Measurements from ENCODE around the gene SYS1. TPM values are rescaled to one million over a fixed set of nuclear protein-coding genes. Genes with fewer than 3 reads are reported as not detected.

Gene SYS1
- 19.9 TPM for polyA plus RNA-seq (2013, experiment 1 of 2; ENCODE audit: insufficient read length)
- 21.1 TPM for polyA plus RNA-seq (2013, experiment 2 of 2; ENCODE audit: insufficient read length)

- DNase-seq: peak; percentile 99
Measured at GRCh38 chr20:45362804-45363610, at the start of gene SYS1. Gene SYS1, plus strand, starts transcription at chr20:45363156. Its CDS starts 376 bp downstream, at chr20:45363532.

DNA sequence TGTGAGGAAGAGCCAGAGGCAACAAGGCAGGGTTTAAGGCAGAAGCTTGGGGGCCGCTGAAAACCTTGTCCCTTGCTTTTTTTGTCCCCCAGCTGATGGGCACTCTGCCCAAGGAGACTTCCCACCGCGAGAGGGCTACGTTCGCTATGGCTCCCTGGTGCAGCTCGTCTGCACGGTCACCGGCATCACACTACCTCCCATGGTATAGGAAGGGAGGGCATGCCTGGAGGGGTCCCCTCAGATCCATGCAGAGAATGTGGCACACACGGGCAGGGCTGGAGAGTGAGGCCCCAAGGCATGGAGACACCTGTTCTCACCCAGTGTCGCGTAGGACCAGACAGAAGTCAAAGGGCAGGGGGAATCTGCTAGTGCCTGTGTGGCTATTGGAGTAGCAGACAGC, 49.0 kb upstream of the SYS1 start:
- DNase-seq: no peak

DNA sequence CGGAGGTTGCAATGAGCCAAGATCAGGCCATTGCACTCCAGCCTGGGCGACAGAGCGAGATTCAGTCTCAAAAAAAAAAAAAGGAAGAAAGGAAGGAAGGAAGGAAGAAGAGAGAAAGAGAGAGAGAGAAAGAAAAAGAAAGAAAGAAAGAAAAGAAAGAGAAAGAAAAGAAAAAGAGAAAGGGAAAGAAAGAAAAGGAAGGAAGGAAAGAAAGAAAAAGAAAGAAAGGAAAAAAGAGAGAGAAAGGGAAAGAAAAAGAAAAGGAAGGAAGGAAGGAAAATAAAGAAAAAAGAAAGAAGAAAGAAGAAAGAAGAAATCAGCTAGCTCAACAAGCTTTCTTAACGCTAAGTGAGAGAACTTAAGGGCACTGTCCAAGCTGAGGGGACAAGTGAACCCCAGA, 47.3 kb upstream of the SYS1 start:
- no peak for DNase-seq

DNA sequence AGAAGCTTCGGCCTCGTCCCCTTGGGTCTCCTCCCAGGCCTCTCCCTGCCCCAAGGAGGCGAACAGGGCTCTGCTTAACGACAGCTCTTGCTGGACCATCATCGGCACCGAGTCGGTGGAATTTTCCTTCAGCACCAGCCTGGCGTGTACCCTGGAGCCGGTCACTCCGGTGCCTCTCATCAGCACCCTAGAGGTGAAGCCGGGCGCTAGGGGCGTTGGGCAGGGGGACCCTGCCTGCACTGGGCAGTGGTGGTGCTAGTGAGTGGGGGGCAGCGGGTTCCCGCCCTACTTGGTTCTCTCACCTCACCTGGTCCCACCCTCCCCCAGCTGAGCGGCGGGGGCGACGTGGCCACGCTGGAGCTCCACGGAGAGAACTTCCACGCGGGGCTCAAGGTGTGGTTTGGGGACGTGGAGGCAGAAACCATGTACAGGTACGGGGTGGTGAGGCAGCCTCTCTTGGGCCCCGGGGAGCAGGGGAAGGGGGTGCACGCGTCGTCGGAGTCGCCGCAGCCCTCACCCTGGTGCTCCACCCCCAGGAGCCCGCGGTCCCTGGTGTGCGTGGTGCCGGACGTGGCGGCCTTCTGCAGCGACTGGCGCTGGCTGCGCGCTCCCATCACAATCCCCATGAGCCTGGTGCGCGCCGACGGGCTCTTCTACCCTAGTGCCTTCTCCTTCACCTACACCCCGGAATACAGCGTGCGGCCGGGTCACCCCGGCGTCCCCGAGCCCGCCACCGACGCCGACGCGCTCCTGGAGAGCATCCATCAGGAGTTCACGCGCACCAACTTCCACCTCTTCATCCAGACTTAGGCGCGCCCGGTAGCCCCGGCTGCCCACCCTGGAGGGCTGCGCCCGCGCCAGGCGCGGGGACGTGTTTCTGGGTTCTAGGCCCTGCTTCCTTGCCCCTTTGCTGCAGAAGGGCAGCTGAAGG, 46.5 kb upstream of the SYS1 start:
- DNase-seq: no peak

DNA sequence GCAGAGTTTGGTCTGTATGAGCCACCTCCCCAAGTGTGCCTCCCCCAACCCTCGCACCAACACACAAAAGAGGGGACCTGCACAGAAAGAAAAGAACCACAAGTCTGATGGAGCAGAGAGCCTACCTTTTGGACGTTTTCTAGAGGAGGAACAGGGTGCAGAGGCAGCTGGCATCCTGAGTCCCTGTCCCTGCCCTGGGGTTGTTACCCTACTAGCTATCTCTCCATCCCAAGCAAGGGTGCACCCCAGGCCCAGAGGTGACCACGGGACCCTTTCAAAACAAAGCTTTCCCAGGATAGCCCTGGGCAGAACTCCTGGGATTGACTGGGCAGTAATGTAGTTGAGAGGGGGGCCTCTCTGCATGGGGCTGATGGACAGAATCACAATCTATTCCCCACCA, 45.1 kb upstream of the SYS1 start:
- DNase-seq: no peak

DNA sequence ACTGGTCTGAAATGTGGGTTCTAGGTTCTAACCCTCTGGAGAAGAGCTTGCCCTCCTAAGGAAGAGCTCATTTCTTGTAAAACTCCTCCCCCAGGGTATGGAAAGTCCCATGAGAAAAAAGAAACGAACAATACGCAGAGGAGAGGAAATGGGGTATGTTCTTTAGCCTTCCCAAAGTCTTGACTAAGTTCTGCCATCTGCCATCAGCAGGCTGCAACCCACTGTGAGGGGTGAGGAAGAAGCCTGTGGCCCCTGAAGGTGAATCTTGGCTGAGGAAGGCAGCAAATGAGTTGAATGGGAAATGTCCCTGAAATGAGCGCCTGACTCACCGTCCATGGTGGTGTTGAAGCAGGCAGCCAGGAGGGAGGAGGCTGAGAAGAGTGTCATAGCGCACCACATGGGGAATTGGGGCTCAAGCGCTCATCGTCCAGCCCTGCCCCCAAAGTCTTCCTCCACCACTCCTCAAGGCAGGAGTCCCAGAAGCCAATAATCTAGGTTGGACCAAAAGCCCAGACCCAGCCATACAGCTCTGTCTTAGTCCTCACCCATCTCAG, 44.5 kb upstream of the SYS1 start:
- no peak for DNase-seq

DNA sequence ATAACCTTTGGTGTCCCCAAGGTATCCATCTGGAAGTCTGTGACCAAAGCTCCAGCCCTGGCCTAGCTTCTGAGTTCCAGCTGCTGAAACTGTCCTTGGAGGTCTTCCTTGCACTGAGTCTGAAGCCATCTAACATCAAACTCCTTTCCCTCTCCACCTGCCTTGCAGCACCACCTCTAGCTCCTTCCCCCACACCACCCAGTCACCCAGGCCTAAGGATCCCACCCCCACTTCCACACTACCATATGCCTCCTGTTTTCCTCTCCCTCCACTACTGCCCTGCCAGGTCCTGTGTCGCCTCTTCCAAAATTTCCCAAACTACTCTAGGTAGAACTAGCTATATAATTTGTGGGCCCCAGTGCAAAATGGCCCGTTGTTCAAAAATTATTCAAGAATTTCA, 44.0 kb upstream of the SYS1 start:
- no peak for DNase-seq

DNA sequence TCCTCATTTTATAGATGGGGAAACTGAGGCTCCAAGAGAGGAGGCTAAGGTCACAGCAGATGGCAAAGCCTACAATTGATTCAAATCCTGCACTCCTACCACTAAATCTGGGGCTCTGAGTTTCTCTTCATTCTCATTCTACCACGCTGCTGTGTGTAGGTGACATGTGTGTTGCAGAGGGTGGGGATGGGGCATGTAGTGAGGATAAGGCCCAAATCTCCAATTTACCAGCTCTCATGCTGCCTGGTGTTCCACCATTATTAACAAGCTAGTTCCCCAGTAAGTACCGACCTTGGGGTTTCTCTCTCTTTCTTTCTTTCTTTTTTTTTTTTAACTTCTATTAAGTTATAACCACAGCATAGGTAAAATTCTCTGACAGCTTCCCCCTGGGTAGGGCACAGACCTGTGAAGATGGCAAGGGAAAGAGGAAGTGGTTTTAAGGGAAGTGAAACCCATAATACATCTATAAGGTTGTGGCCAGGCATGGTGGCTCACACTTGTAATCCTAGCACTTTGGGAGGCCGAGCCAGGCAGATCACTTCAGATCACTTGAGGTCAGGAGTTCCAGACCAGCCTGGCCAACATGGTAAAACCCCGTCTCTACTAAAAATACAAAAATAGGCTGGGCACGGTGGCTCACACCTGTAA, 41.9 kb upstream of the SYS1 start:
- DNase-seq: no peak

- DNase-seq: peak; percentile 51
Measured at GRCh38 chr20:45322952-45323383, 40.0 kb upstream of the SYS1 start.

DNA sequence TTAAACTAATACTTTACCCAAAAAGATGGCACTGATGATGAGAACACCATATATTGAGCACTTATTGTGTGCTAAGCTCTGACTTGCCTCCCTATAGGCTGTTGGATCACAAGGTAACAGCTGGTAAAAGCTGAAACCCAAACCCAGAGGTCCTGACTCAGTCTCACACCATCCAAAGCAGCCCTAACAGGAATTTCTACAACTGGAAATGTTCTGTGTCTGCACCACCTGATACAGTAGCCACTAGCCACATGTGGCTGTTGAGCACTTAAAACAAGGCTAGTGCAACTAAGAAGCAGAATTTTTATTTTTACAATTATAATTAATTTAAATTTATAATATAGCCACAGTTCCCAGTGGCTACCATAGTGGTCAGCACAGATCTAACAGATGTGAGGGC, 39.2 kb upstream of the SYS1 start:
- DNase-seq: no peak

DNA sequence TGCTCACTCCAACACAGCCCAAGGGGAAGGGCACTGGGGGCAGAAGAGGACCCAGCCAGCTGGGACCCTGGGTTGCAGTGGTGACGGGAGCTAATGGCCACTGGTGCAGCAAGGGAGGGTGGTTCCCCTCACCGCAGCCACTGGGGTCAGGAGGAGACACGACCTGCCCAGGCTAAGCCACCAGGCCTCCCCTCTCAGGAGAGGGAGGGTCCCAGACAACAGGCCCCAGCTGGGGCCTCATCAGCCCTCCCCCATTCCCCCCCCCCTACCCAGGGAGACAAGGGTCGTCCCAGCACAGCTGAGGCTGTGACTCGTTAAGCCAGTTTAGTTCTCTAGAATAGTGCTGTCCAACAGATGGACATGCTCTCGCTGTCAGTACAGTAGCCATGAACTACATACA, 37.6 kb upstream of the SYS1 start:
- DNase-seq: no peak

- no peak for DNase-seq
Measured at GRCh38 chr20:45328451-45328850, 34.5 kb upstream of the SYS1 start.

DNA sequence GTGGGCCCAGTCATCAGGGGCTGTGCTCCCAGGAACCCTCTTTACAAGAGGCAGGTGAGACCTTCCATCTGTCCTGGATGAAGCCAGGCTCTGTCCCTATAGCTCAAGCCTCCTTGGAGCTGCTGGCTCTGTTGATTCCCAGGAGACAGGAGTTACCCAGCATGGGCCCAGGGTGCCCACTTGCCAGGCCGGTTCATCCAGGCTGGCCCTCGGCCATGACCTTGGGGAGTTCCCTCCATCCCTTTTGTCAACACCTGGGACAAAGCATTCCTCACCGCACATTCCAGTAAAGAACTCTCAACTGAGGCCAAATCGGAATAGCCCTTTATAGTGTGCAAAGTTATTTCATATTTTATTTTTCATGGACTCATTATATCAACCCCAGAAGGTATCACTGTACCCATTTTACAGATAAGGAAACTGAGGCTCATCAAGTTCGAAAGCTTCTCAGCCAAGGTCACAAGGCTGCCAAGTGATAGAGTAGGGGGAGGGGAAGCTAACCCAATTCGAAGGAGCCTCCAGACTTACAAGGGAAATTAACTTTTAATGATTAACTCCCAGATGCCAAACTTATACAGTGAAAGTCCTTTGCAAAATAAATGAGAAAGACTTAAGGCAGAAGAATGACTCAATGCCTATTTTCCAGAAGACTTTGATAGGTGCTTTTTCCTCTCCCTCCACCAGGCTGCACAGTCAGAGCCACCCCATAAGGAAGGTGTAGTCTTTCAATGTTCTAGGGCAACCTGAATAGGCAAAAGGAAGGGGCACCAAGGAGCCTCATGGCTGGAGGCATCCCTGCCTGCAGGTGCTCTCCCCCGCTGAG, 33.2 kb upstream of the SYS1 start:
- no peak for DNase-seq

DNA sequence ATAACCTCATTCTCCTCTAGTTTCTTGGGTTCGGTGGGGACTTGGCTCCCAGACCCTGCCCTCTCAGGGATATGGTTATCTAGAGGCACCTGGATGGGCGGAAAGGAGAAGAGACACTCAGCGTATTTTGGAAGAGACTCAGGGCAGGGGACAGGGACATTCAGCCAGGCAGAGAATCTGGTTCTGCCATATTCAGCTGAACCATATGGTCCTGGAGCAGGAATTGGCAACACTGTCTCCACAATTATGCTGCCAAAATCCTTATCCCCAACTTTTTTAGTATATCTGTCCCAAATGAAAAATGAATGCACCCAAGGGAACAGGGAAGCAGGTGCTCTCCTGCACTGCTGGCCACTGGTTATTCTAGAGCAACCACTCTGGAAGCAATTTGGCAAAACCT, 32.5 kb upstream of the SYS1 start:
- no peak for DNase-seq

GRCh38 chr20:45336530-45337366, 26.2 kb upstream of the SYS1 start:
- peak; percentile 64 for DNase-seq

GRCh38 chr20:45337367-45338120, 25.4 kb upstream of the SYS1 start:
- peak; percentile 94 for DNase-seq

GRCh38 chr20:45338121-45339030, 24.6 kb upstream of the SYS1 start:
- DNase-seq: peak; percentile 35

DNA sequence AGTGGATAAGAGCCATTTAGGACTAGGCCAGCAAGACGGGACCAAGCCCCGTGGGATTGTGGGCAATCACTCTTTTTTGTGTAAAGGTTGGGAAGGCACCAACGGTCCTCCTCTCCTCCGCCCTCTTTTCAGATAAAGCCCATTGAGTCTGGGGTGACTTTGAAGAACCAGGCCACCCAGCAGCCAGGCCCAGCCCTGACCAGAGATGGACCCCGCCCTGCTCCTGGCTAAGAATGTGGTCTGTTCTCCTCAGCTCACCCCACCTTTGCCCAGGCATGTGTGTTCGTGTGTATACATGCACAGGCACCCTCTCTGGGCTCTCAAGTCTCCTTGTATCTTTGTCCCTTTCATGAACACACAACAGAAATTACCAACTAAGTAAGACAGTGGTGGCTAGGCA, 23.9 kb upstream of the SYS1 start:
- no peak for DNase-seq

- no peak for DNase-seq
Measured at GRCh38 chr20:45339799-45340198, 23.2 kb upstream of the SYS1 start.

All from fibroblast of skin of abdomen (primary cell).